Heart right ventricle (tissue), 16 donors: ENCODE data around the gene TLL2. TPM values are rescaled to one million over a fixed set of nuclear protein-coding genes. Genes with fewer than 3 reads are reported as not detected.

Experiments used
- ATAC-seq, 8 donors: fragments of 200-7000 bp; cut with Tn5 transposase; one replicate each; pipeline ENCODE4 v1.9.1; 2020; ENCODE audit warnings: mild to moderate bottlenecking in 8 of 8, moderate library complexity in 8 of 8, moderate number of reproducible peaks in 1 of 8
- DNase-seq, 2 donors: peaks; one replicate each; pipeline ENCODE4 v3.0.0-alpha.2; 2020
- H3K27ac ChIP-seq, 10 donors: fragments of 200-600 bp; sonication (generic) in 2 of 10; one replicate each; pipeline versions ENCODE4 v1.5.0 to v1.8.0; 2020 to 2022; ENCODE audit warnings: mild to moderate bottlenecking in 3 of 10
- H3K27me3 ChIP-seq, 7 donors: fragments of 200-600 bp; one replicate each; pipeline ENCODE4 v1.8.0; 2021 to 2022; ENCODE audit warnings: mild to moderate bottlenecking in 2 of 7
- H3K36me3 ChIP-seq, 9 donors: fragments of 200-600 bp; sonication (generic) in 1 of 9; one replicate each; pipeline versions ENCODE4 v1.5.0 to v1.8.0; 2020 to 2022; ENCODE audit warnings: mild to moderate bottlenecking in 2 of 9
- H3K4me1 ChIP-seq, 9 donors: fragments of 200-600 bp; sonication (generic) in 1 of 9; one replicate each; pipeline versions ENCODE4 v1.5.0 to v1.8.0; 2020 to 2022; ENCODE audit warnings: mild to moderate bottlenecking in 4 of 9
- H3K4me3 ChIP-seq, 10 donors: fragments of 200-600 bp; sonication (generic) in 2 of 10; one replicate each; pipeline versions ENCODE4 v1.5.0 to v1.8.0; 2020 to 2022; ENCODE audit warnings: mild to moderate bottlenecking in 7 of 10, moderate library complexity in 2 of 10
- H3K9me3 ChIP-seq, 11 donors: fragments of 200-600 bp in 10 of 11; sonication (generic) in 2 of 11; one replicate each; pipeline versions ENCODE4 v1.5.0 to v1.8.0; 2013 to 2022; ENCODE audit warnings: mild to moderate bottlenecking in 2 of 11, control low read depth in 1 of 11, moderate library complexity in 1 of 11
- whole genome bisulfite sequencing, 2 donors: extraction: QIAGEN DNeasy Blood & Tissue Kit; methylation state at CpG; one replicate each; pipeline ENCODE4 v1.1.7; 2013; ENCODE audit warnings: inconsistent platforms in 1 of 2; 5-methylcytosine and 5-hydroxymethylcytosine counted together
- intact Hi-C, 10 donors: fragments of 100-400 bp; cut with DNase I; formaldehyde crosslinking; loops; one replicate each; pipeline versions ENCODE4 v1.11.1 to v1.14.2; 2022
- polyA plus RNA-seq, 2 donors: library from polyadenylated mRNA; stranded (reverse); fragments of 200-250 nt; gene quantifications; one replicate each; pipeline ENCODE4 v1.2.3, GENCODE V29; 2013
- total RNA-seq, 10 donors: library from RNA; stranded (reverse); fragmentation: NEBNext Ultra II Directional in 3 of 10; extraction: Animal tissue kit (Norgen Biotek cat#: 25700) in 3 of 10; gene quantifications; one replicate each; pipeline versions ENCODE4 v1.2.1 to v1.2.4, GENCODE V29; 2021 to 2023
- TF ChIP-seq, protein P1 (sequence below), 9 donors: fragments of 200-600 bp; sonication (generic) in 2 of 9; IDR thresholded peaks; one replicate each; pipeline versions ENCODE4 v1.5.0 to v1.8.0; 2021 to 2022; ENCODE audit warnings: antibody characterized with exemption in 9 of 9, mild to moderate bottlenecking in 5 of 9, moderate library complexity in 1 of 9
- donor health status: Arrhythmogenic right ventricular cardiomyopathy.
- donor health status: ischemic (EF 13 %, LVEDD 7.1; RV severe dilation, severe dysfunction).
- donor health status: healthy with polysubstance abuse.
- donor health status: DM: no; HTN: yes; CAD: no.
- donor health status: DM: no; HTN: no; CAD: no.
- donor health status: ischemic (EF 25% LVEDD 6.9; RV normal size, moderate dysfunction).
- donor health status: ischemic (EF 25% LVEDD 5.7; RV mildly dilated, moderate dysfunction).
- donor health status: healthy.
- donor health status: DM: yes; HTN: yes; CAD: no.
- donor health status: Ischemic cardiomyopathy.
- donor health status: ischemic (EF 35%, LVEDD 5.7; RV mildly dilated, moderate dysfunction).
- donor health status: nonischemic (EF 11% LVEDD 7.7; RV severe dilation, severe dysfunction).
- donor health status: DM: yes; HTN: yes; CAD: no.
- donor health status: PGD.
- donor health status: ischemic (EF 29% LVEDD 5.4; RV normal size, mild dysfunction).
- donor health status: nonischemic (EF 23%, LVEDD 6.1; RV moderate dilation, normal function).

Gene TLL2
- total and polyA plus RNA-seq, 12 donors, result 2.3 to 9.2 (median 6.9) TPM

DNA sequence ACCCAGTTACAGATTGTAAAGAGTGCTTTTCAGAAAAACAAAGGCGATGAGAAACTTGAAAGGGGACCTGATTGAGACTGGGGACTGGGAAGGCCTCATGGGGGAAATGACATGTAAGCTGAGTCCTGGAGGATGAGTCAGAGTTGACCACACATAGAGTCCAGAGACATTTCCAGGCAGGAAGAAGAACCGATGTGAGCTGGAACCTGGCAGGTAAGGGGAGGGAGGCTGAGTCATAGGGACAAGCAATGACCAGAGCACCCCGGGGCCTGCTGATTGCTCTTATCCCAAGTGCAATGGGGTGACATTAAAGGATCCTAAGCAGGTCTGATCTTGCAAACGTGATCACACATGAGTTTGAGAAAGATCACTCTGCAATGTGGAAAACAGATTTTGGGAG is 11.7 kb downstream of the TLL2 start:
- ATAC-seq, result no peak
- no peaks in the 10 kb centered on the region for H3K27me3 ChIP-seq
- DNase-seq, result no peak
- no peak overlapping the region for H3K27ac ChIP-seq
- H3K4me1 ChIP-seq, result peaks cover 0 to 20% (median 10%) of the 10 kb centered on the region in 9 donors
- 79 to 80% methylated on average over 4 of the region's 4 CpGs for WGBS, 2 donors
- intact Hi-C loops, result no loop called here
- no peak overlapping the region for H3K4me3 ChIP-seq
- TF ChIP-seq, protein P1, sequence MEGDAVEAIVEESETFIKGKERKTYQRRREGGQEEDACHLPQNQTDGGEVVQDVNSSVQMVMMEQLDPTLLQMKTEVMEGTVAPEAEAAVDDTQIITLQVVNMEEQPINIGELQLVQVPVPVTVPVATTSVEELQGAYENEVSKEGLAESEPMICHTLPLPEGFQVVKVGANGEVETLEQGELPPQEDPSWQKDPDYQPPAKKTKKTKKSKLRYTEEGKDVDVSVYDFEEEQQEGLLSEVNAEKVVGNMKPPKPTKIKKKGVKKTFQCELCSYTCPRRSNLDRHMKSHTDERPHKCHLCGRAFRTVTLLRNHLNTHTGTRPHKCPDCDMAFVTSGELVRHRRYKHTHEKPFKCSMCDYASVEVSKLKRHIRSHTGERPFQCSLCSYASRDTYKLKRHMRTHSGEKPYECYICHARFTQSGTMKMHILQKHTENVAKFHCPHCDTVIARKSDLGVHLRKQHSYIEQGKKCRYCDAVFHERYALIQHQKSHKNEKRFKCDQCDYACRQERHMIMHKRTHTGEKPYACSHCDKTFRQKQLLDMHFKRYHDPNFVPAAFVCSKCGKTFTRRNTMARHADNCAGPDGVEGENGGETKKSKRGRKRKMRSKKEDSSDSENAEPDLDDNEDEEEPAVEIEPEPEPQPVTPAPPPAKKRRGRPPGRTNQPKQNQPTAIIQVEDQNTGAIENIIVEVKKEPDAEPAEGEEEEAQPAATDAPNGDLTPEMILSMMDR (IDR thresholded peaks at IDR 0.05), result no peak
- no peaks in the 10 kb centered on the region for H3K9me3 ChIP-seq
- H3K36me3 ChIP-seq, result no peaks in the 10 kb centered on the region

DNA sequence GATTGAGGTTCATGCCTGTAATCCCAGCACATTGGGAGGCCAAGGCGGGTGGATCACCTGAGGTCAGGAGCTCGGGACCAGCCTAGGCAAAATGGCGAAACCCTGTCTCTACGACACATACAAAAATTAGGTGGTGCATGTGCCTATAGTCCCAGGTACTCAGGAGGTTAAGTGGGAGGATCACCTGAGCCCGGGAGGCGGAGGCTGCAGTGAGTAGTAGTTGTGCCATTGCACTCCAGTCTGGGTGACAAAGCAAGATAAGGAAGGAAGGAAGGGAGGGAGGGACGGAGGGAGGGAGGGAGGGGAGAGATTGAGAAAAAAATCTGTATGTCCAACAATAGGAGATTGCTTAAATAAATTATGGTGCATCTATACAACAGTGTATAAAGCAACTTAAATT is 13.2 kb downstream of the TLL2 start:
- no peak for DNase-seq
- H3K36me3 ChIP-seq, result no peaks in the 10 kb centered on the region
- intact Hi-C loops, result no loop called here
- H3K9me3 ChIP-seq, result no peaks in the 10 kb centered on the region
- no peaks in the 10 kb centered on the region for H3K27me3 ChIP-seq
- WGBS, 2 donors, result 57 to 59% methylated on average over 7 of the region's 7 CpGs
- TF ChIP-seq, protein P1 (IDR thresholded peaks at IDR 0.05), result no peak
- ATAC-seq, result peak in 1 of 8 donors; percentile 57
- H3K4me3 ChIP-seq, result no peak overlapping the region
- peaks cover 0 to 8% (median 2%) of the 10 kb centered on the region in 9 donors for H3K4me1 ChIP-seq
- H3K27ac ChIP-seq, result no peak overlapping the region

- Histone ChIP-seq H3K9me3 (no peaks in the 10 kb centered on the region), H3K36me3 (no peaks in the 10 kb centered on the region), H3K4me1 (peaks cover 0 to 3% (median 0%) of the 10 kb centered on the region in 9 donors), H3K27ac (no peak overlapping the region), H3K4me3 (no peak overlapping the region), H3K27me3 (no peaks in the 10 kb centered on the region)
- WGBS, 2 donors, result 93 to 98% methylated on average over 3 of the region's 3 CpGs
- TF ChIP-seq, protein P1 (IDR thresholded peaks at IDR 0.05), result no peak
- ATAC-seq (no peak), DNase-seq (no peak)
- intact Hi-C loops, result no loop called here
Measured at GRCh38 chr10:96500050-96500449, 13.7 kb downstream of the TLL2 start.

DNA sequence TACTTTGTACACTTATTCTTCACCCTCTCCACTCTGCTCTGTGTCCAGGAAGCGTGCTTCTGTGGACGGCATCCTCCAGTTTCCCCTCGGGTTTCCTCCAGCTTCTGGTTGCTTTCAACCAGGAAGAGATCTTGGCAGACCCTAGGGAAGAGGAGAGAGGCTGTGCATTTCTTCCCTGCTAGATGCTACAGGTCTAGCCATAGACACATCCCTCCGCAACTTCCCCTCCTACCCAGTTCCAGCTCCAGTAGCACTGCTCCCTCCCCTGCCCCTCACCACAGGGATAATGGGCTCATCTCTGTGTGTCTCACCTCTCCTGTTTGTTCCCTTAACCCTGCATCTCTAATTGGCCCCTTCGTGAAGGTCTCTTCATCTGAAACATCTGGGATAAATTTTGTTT is 16.3 kb downstream of the TLL2 start:
- Histone ChIP-seq H3K36me3 (no peaks in the 10 kb centered on the region), H3K27ac (no peak overlapping the region), H3K4me3 (no peak overlapping the region), H3K4me1 (no peaks in the 10 kb centered on the region), H3K27me3 (no peaks in the 10 kb centered on the region), H3K9me3 (no peaks in the 10 kb centered on the region)
- intact Hi-C loops, result no loop called here
- ATAC-seq (no peak), DNase-seq (no peak)
- TF ChIP-seq, protein P1 (IDR thresholded peaks at IDR 0.05), result no peak
- WGBS, 2 donors, result 46 to 56% methylated on average over 5 of the region's 5 CpGs
